Breast epithelium (tissue), 4 donors: ENCODE results near the gene GTPBP10. TPM values are rescaled to one million over a fixed set of nuclear protein-coding genes. Genes with fewer than 3 reads are reported as not detected.

Source experiments
- DNase-seq, 2 donors: peaks; one replicate each; pipeline ENCODE4 v3.0.0-alpha.2; 2019; ENCODE audit warnings: low spot score in 2 of 2
- H3K27ac ChIP-seq, 2 donors: fragments of 200-600 bp; sonication (generic) in 1 of 2; one replicate each; pipeline ENCODE4 v1.5.1; 2016 to 2019; ENCODE audit warnings: mild to moderate bottlenecking in 1 of 2
- H3K27me3 ChIP-seq, 2 donors: fragments of 200-600 bp; sonication (generic) in 1 of 2; one replicate each; pipeline versions ENCODE4 v1.5.1 to v1.6.0; 2017 to 2019; ENCODE audit warnings: control low read depth in 1 of 2, mild to moderate bottlenecking in 1 of 2
- H3K36me3 ChIP-seq: fragments of 200-600 bp; one replicate; pipeline ENCODE4 v1.5.1; 2019
- H3K4me1 ChIP-seq, 2 donors: fragments of 200-600 bp; sonication (generic); one replicate each; pipeline ENCODE4 v1.5.1; 2016 to 2019; ENCODE audit warnings: control low read depth in 1 of 2
- H3K4me3 ChIP-seq, 3 donors: fragments of 200-600 bp; sonication (generic); 1 replicate in 2 of 3; 2 replicates in 1 of 3; pipeline ENCODE4 v1.5.1; 2016 to 2019; ENCODE audit warnings: mild to moderate bottlenecking in 3 of 3, moderate library complexity in 2 of 3
- H3K9me3 ChIP-seq, 2 donors: fragments of 200-600 bp; sonication (generic) in 1 of 2; one replicate each; pipeline ENCODE4 v1.5.1; 2016 to 2019; ENCODE audit warnings: control low read depth in 1 of 2
- POLR2A ChIP-seq: fragments of 450-650 bp; IDR thresholded peaks from one replicate; pipeline ENCODE4 v1.6.1; 2016; ENCODE audit warnings: antibody characterized with exemption, mild to moderate bottlenecking, moderate library complexity
- POLR2AphosphoS5 ChIP-seq, 3 donors: sonication (generic); formaldehyde crosslinking; IDR thresholded peaks; one replicate each; pipeline ENCODE4 v1.6.1; 2017; ENCODE audit warnings: antibody characterized with exemption in 3 of 3
- intact Hi-C: fragments of 100-400 bp; cut with DNase I; formaldehyde crosslinking; loops from one replicate; pipeline ENCODE4 v1.15.1; 2023; ENCODE audit warnings: low total_unique reads
- total RNA-seq, 3 donors: library from RNA; depleted of rRNA; stranded (reverse); fragments of >200 nt; gene quantifications; one replicate each; pipeline ENCODE4 v1.1.0, GENCODE V29; 2016
- TF ChIP-seq, protein P1 (sequence below), 3 donors: fragments of 450-650 bp; IDR thresholded peaks; one replicate each; pipeline ENCODE4 v1.5.1; 2016 to 2017; ENCODE audit warnings: antibody characterized with exemption in 3 of 3, mild to moderate bottlenecking in 3 of 3, moderate library complexity in 3 of 3

The GTPBP10 gene
- total RNA-seq, 3 donors from 2014 or later: 21.3 to 27.2 (median 22.3) TPM

DNA sequence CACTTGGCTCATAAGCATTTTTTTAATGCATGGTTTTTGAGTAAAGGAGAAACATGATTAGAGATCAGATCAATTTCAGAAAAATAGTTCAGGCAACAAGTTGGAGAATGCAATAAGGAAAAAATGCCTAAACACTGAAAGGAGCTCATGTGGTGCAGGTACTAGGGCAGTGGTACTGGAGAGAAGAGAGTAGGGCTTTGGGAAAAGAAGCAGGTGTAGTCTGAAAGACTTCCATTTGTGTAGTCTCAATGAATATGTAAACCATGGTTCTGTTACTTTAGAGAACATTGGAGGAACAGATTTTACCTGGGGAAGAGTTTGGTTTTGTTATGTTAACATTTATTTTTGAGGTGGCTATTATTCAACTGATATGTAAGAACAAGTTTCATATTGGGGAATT is 5.5 kb downstream of the GTPBP10 start:
- no peak overlapping the region for H3K27ac ChIP-seq
- intact Hi-C loops: no loop called here

DNA sequence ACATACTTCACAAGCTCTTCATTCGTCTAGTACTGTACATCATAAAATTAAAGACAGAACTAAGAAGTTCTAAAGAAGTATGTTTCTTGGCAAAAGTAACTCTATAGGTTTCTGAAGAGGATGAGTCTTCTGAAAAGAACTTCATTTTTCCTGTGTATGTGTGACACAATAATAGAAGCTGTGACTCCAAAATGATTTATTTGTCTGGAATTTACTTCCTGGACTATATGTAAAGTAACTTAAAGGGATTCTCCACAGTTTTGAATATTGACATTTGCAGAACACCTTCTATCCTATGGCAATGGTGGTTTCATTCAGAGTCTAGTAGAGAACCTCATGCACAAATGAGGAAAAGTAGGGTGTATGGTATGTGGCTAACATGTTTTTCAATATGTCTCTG is 36.9 kb downstream of the GTPBP10 start:
- TF ChIP-seq, protein P1, sequence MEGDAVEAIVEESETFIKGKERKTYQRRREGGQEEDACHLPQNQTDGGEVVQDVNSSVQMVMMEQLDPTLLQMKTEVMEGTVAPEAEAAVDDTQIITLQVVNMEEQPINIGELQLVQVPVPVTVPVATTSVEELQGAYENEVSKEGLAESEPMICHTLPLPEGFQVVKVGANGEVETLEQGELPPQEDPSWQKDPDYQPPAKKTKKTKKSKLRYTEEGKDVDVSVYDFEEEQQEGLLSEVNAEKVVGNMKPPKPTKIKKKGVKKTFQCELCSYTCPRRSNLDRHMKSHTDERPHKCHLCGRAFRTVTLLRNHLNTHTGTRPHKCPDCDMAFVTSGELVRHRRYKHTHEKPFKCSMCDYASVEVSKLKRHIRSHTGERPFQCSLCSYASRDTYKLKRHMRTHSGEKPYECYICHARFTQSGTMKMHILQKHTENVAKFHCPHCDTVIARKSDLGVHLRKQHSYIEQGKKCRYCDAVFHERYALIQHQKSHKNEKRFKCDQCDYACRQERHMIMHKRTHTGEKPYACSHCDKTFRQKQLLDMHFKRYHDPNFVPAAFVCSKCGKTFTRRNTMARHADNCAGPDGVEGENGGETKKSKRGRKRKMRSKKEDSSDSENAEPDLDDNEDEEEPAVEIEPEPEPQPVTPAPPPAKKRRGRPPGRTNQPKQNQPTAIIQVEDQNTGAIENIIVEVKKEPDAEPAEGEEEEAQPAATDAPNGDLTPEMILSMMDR (IDR thresholded peaks at IDR 0.05): no peak
- TF ChIP-seq POLR2A (no peak), POLR2AphosphoS5 (IDR thresholded peaks at IDR 0.05) (no peak)
- H3K4me3 ChIP-seq: no peak overlapping the region
- H3K36me3 ChIP-seq: peaks cover 14% of the 10 kb centered on the region
- no peak overlapping the region for H3K27ac ChIP-seq
- no peaks in the 10 kb centered on the region for H3K27me3 ChIP-seq
- no peaks in the 10 kb centered on the region for H3K4me1 ChIP-seq
- intact Hi-C loops: no loop called here
- no peaks in the 10 kb centered on the region for H3K9me3 ChIP-seq
- DNase-seq: no peak

More for the DNA sequence above, 5.5 kb downstream of the GTPBP10 start:
- Histone ChIP-seq H3K36me3 (no peaks in the 10 kb centered on the region), H3K9me3 (no peaks in the 10 kb centered on the region), H3K4me3 (no peak overlapping the region), H3K27me3 (no peaks in the 10 kb centered on the region), H3K4me1 (peaks cover 0 to 8% of the 10 kb centered on the region in 2 donors)
- DNase-seq: no peak
- TF ChIP-seq, protein P1 (IDR thresholded peaks at IDR 0.05): no peak
- TF ChIP-seq POLR2A (no peak), POLR2AphosphoS5 (IDR thresholded peaks at IDR 0.05) (no peak)

DNA sequence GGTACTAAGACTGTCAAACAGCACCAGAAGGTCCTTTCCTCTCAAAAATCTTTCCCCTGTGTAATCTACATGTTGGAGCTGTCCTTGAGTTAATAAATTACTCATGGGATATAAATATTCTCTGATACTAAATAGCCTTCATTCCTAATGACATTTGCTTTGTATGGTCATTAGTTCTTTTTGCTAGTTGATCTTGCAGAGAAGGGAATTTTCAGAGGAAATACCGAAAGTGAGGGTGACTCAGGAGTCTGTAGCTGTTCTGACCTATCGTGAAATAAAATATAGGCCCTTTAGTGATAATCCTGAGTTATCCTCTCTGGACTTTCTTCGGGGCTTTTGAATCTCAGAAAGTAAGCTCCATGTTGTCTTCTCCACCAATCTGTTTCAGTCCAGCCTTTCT is 37.3 kb downstream of the GTPBP10 start:
- Histone ChIP-seq H3K4me1 (no peaks in the 10 kb centered on the region), H3K4me3 (no peak overlapping the region), H3K27me3 (no peaks in the 10 kb centered on the region), H3K27ac (no peak overlapping the region), H3K36me3 (peaks cover 14% of the 10 kb centered on the region), H3K9me3 (no peaks in the 10 kb centered on the region)
- no peak for DNase-seq
- TF ChIP-seq POLR2AphosphoS5 (IDR thresholded peaks at IDR 0.05) (no peak), POLR2A (no peak)
- TF ChIP-seq, protein P1 (IDR thresholded peaks at IDR 0.05): no peak
- intact Hi-C loops: no loop called here

DNA sequence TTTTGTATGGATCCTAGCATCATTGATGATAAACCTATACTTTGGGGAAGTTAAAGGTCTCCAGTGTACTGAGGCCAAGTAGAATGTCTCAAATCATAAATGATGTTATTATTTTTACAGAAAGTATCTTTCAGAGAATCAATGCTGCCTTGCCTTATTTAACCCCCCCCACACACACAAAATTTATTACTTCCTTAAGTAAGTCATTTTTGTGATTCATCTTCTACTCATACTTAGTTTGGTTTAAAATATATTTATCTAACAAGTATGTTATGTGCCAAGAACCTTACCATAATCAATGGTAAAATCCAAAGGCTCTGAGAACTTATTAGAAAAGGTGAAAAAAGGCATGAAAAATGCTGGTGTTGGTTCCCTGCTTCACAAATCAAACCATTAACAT is 37.9 kb downstream of the GTPBP10 start:
- Histone ChIP-seq H3K27me3 (no peaks in the 10 kb centered on the region), H3K9me3 (no peaks in the 10 kb centered on the region), H3K36me3 (peaks cover 9% of the 10 kb centered on the region), H3K4me3 (no peak overlapping the region), H3K27ac (no peak overlapping the region), H3K4me1 (no peaks in the 10 kb centered on the region)
- TF ChIP-seq, protein P1 (IDR thresholded peaks at IDR 0.05): no peak
- no peak for TF ChIP-seq POLR2AphosphoS5 (IDR thresholded peaks at IDR 0.05)
- TF ChIP-seq POLR2A: no peak
- no peak for DNase-seq
- intact Hi-C loops: no loop called here

DNA sequence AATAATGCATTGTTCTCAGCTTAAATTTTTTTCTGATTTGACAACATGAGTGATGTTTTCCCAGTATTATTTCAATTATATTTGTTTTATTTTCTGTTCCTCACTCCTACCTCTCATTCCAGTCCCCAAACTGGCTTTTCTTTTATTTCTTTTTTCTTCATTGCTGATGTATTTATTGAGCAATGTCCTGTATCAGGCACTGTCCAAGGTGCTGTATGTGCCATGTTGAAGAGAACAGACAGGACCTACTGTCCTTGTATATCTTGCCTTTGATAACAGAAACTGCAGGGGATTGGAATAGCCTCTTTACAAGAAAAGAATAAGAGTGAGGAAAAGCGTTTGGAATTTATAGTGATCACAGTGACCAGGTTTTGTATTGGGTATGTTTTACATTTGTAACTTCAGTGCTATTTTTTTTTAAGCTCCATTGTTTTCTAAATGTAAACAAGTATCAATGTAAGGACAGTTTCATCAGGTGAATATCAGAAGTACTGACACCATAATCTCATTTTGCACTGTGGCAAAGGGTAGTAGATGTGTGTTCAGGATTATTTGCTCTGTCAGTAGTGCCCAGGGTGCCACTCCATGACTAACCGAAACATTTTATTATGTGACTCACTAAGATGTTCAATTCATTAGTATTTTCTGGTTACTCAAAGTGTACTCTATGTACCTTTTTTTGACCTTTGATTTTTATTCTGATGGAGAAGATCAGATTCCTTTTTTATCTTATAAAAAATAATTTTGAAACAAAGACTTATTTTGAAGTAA is 41.1 kb downstream of the GTPBP10 start:
- DNase-seq: no peak
- intact Hi-C loops: no loop called here
- TF ChIP-seq, protein P1 (IDR thresholded peaks at IDR 0.05): no peak
- no peak for TF ChIP-seq POLR2A
- no peak for TF ChIP-seq POLR2AphosphoS5 (IDR thresholded peaks at IDR 0.05)

More for the DNA sequence above, 41.1 kb downstream of the GTPBP10 start:
- Histone ChIP-seq H3K4me1 (no peaks in the 10 kb centered on the region), H3K27ac (no peak overlapping the region), H3K27me3 (no peaks in the 10 kb centered on the region), H3K36me3 (peaks cover 6% of the 10 kb centered on the region), H3K4me3 (no peak overlapping the region), H3K9me3 (no peaks in the 10 kb centered on the region)
